Lung (tissue), 12 donors: ENCODE data around the gene MRFAP1. TPM values are rescaled to one million over a fixed set of nuclear protein-coding genes. Genes with fewer than 3 reads are reported as not detected.

Source experiments
- ATAC-seq: fragments of 200-7000 bp; cut with Tn5 transposase; one replicate; pipeline ENCODE4 v1.9.1; 2020; ENCODE audit warnings: moderate number of reproducible peaks; ENCODE audit not compliant: insufficient read depth, low FRiP score
- DNase-seq, 3 donors: peaks; one replicate each; pipeline ENCODE4 v3.0.0-alpha.2; 2013 to 2017
- H3K27ac ChIP-seq, 2 donors: one replicate each; pipeline ENCODE4 v1.5.1; 2013; ENCODE audit warnings: mild to moderate bottlenecking in 2 of 2, moderate library complexity in 2 of 2, control low read depth in 1 of 2, inconsistent platforms in 1 of 2, low read depth in 1 of 2, low read length in 1 of 2
- H3K27me3 ChIP-seq, 3 donors: one replicate each; pipeline ENCODE4 v1.5.1; 2013; ENCODE audit warnings: low read length in 2 of 3; ENCODE audit not compliant: control insufficient read depth in 3 of 3, insufficient read depth in 3 of 3
- H3K36me3 ChIP-seq, 4 donors: one replicate each; pipeline ENCODE4 v1.5.1; 2013; ENCODE audit warnings: low read length in 4 of 4, mild to moderate bottlenecking in 1 of 4, moderate library complexity in 1 of 4; ENCODE audit not compliant: control insufficient read depth in 4 of 4, insufficient read depth in 4 of 4
- H3K4me1 ChIP-seq, 5 donors: one replicate each; pipeline ENCODE4 v1.5.1; 2013; ENCODE audit warnings: low read length in 5 of 5, mild to moderate bottlenecking in 2 of 5, moderate library complexity in 1 of 5; ENCODE audit not compliant: control insufficient read depth in 5 of 5, insufficient read depth in 5 of 5
- H3K4me3 ChIP-seq: one replicate; pipeline ENCODE4 v1.5.1; 2013; ENCODE audit warnings: mild to moderate bottlenecking, control low read depth, moderate library complexity
- H3K9ac ChIP-seq, 2 donors: one replicate each; pipeline ENCODE4 v1.5.1; 2013; ENCODE audit warnings: low read length in 2 of 2, control low read depth in 1 of 2; ENCODE audit not compliant: insufficient read depth in 1 of 2
- H3K9me3 ChIP-seq, 4 donors: one replicate each; pipeline ENCODE4 v1.5.1; 2013; ENCODE audit warnings: low read length in 3 of 4, mild to moderate bottlenecking in 1 of 4, moderate library complexity in 1 of 4; ENCODE audit not compliant: control insufficient read depth in 4 of 4, insufficient read depth in 3 of 4
- CTCF ChIP-seq: IDR thresholded peaks from 2 replicates; pipeline ENCODE4 v1.5.1; 2012; ENCODE audit warnings: mild to moderate bottlenecking; ENCODE audit errors: control extremely low read depth, extremely low read depth
- WGBS, 2 donors: extraction: QIAGEN DNeasy Blood & Tissue Kit; methylation state at CpG; one replicate each; pipeline ENCODE4 v1.1.7; 2013; 5-methylcytosine and 5-hydroxymethylcytosine counted together
- polyA plus RNA-seq, 2 donors: library from polyadenylated mRNA; stranded (reverse); fragments of 200-250 nt; gene quantifications; one replicate each; pipeline ENCODE4 v1.2.1, GENCODE V29; 2013
- total RNA-seq, 2 donors: library from RNA; depleted of rRNA in 1 of 2; stranded (reverse); fragments of >200 nt in 1 of 2; gene quantifications; one replicate each; pipeline ENCODE4 v1.2.1, GENCODE V29; 2014 to 2021
- donor health status: control.
- donor health status: control.
- donor health status: Bipolar disorder and iron deficiency.
- donor health status: healthy.
- donor health status: DM: yes; HTN: yes; CAD: no.

The MRFAP1 gene
- total and polyA plus RNA-seq, 4 donors, result 183 to 286 (median 218) TPM

GRCh38 chr4:6680372-6681034 lies 40.0 kb downstream of the MRFAP1 start:
- 88 to 93% methylated on average over 10 of the region's 10 CpGs for WGBS, 2 donors
- TF ChIP-seq CTCF, result no peak
- no peak for DNase-seq

GRCh38 chr4:6681191-6681590 lies 40.7 kb downstream of the MRFAP1 start:
- WGBS, 2 donors, result 87 to 88% methylated on average over 9 of the region's 9 CpGs
- Histone ChIP-seq H3K4me3 (no peak overlapping the region), H3K36me3 (peaks cover 0 to 8% (median under 1%) of the 10 kb centered on the region in 4 donors), H3K9me3 (no peaks in the 10 kb centered on the region), H3K27ac (no peak overlapping the region), H3K4me1 (peaks cover 1 to 11% (median 6%) of the 10 kb centered on the region in 5 donors), H3K9ac (no peak overlapping the region), H3K27me3 (no peaks in the 10 kb centered on the region)
- ATAC-seq, result no peak
- DNase-seq, result no peak
- TF ChIP-seq CTCF, result no peak

More at GRCh38 chr4:6680372-6681034, 40.0 kb downstream of the MRFAP1 start:
- Histone ChIP-seq H3K36me3 (peaks cover 0 to 8% (median 4%) of the 10 kb centered on the region in 4 donors), H3K9me3 (no peaks in the 10 kb centered on the region), H3K9ac (no peak overlapping the region), H3K4me3 (no peak overlapping the region), H3K27me3 (no peaks in the 10 kb centered on the region), H3K27ac (no peak overlapping the region), H3K4me1 (peaks cover 6 to 18% (median 11%) of the 10 kb centered on the region in 5 donors)
- no peak for ATAC-seq

- TF ChIP-seq CTCF, result no peak
- Histone ChIP-seq H3K27ac (no peak overlapping the region), H3K9ac (no peak overlapping the region), H3K4me3 (no peak overlapping the region), H3K9me3 (no peaks in the 10 kb centered on the region), H3K27me3 (no peaks in the 10 kb centered on the region), H3K36me3 (peaks cover 0 to 4% (median 0%) of the 10 kb centered on the region in 4 donors), H3K4me1 (no peaks in the 10 kb centered on the region)
- 57 to 76% methylated on average over 11 of the region's 11 CpGs for WGBS, 2 donors
- DNase-seq, result no peak
- ATAC-seq, result no peak
Observed at GRCh38 chr4:6682862-6683590, 42.5 kb downstream of the MRFAP1 start.
